ENCODE measurements around the gene LARGE2. TPM values are rescaled to one million over a fixed set of nuclear protein-coding genes. Genes with fewer than 3 reads are reported as not detected.

Gene LARGE2
- total RNA-seq, 1 experiment from 2014 or later = 67.6 TPM

DNA sequence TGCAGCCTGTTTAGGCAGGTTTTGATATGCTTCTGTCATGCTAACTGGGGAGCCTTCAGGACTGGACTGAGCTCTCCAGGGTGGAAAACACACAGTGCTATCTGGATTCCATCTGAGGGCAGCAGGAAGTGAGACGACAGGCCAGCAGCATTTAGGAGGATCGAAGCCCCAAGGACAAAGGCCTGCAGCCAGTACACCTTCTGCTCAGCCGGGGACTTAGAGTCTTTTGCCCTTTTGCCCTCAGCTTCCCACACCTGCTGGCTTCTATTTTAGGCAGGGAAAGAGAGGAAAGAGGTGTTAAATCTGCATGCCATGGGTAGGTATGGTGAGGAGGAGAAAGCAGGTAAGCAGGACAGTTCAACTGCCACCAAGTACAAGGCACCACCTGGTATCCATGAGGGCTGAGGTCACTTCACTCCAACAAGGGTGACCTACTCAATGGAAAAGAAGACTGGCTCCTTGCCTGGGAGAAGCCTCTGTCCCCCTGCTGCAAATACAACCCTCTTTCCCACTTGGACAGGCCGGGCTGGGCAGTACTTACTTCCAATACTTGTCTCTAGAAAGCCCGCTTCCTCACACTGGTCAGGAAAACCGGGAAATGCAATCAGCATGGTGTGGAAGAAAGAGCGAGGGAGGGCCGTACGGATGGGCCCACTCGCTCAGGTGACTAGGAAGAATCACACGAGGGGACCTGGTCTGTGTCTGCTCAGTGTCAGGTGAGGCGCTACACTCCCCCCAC, 12.3 kb downstream of the LARGE2 start:
- intact Hi-C loops (cut with micrococcal nuclease) = no loop called here
- DNase-seq (ENCODE audit: low read depth, low spot score) = no peak
- no peak overlapping the region for H2AFZ ChIP-seq (ENCODE audit: low read depth, low read length, poor library complexity, severe bottlenecking)
- H4K20me1 ChIP-seq (ENCODE audit: insufficient read depth) = no peaks in the 10 kb centered on the region
- no TSS peak for BruUV-seq (replicated peaks)
- H3K4me3 ChIP-seq (replicated peaks in 1 of 2; ENCODE audit: low read depth in 1 of 2, low read length in 2 of 2) = no peak overlapping the region
- H3K9me3 ChIP-seq (ENCODE audit: control insufficient read depth in 1 of 2, insufficient read depth in 1 of 2, low read depth in 1 of 2, low read length in 2 of 2) = no peaks in the 10 kb centered on the region
- H3K27me3 ChIP-seq (ENCODE audit: insufficient read depth, low read length) = no peaks in the 10 kb centered on the region
- ATAC-seq = no peak
- peaks cover 0 to 5% of the 10 kb centered on the region in 2 experiments; a peak in 3 of 4 replicates for H3K4me1 ChIP-seq (ENCODE audit: control insufficient read depth in 1 of 2, insufficient read depth in 2 of 2, low read length in 2 of 2)
- ChIA-PET RAD21 (ENCODE audit: low non-redundant PET in 1 of 2, low total read pairs in 2 of 2, uncharacterized antibody in 2 of 2, unreplicated experiment in 2 of 2) (no interaction called here), CTCF (no interaction called here), POLR2A (no interaction called here)
- no peak overlapping the region for H3K27ac ChIP-seq (ENCODE audit: low read depth, low read length)
- peaks cover 0 to 8% of the 10 kb centered on the region in 2 experiments; a peak in 2 of 4 replicates for H3K36me3 ChIP-seq (ENCODE audit: control insufficient read depth in 1 of 2, insufficient read depth in 2 of 2, low read length in 2 of 2)
- no peak for TF ChIP-seq YY1 (IDR thresholded peaks at IDR 0.05; ENCODE audit: extremely low read depth, insufficient replicate concordance, low read depth, low read length)
- TF ChIP-seq, protein P1, sequence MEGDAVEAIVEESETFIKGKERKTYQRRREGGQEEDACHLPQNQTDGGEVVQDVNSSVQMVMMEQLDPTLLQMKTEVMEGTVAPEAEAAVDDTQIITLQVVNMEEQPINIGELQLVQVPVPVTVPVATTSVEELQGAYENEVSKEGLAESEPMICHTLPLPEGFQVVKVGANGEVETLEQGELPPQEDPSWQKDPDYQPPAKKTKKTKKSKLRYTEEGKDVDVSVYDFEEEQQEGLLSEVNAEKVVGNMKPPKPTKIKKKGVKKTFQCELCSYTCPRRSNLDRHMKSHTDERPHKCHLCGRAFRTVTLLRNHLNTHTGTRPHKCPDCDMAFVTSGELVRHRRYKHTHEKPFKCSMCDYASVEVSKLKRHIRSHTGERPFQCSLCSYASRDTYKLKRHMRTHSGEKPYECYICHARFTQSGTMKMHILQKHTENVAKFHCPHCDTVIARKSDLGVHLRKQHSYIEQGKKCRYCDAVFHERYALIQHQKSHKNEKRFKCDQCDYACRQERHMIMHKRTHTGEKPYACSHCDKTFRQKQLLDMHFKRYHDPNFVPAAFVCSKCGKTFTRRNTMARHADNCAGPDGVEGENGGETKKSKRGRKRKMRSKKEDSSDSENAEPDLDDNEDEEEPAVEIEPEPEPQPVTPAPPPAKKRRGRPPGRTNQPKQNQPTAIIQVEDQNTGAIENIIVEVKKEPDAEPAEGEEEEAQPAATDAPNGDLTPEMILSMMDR (IDR thresholded peaks at IDR 0.05 in 2 of 3, conservative IDR thresholded peaks at IDR 0.05 in 1 of 3; ENCODE audit: borderline replicate concordance in 1 of 3, insufficient read depth in 1 of 3, low read depth in 2 of 3, low read length in 2 of 3) = no peak
- H3K4me2 ChIP-seq (ENCODE audit: low read length) = no peak overlapping the region
- H3K9ac ChIP-seq (ENCODE audit: low read length) = no peak overlapping the region
- no peaks in the 10 kb centered on the region for H3K9me2 ChIP-seq (ENCODE audit: insufficient read depth)
- H3K79me2 ChIP-seq (ENCODE audit: insufficient read depth, low read length) = no peaks in the 10 kb centered on the region

DNA sequence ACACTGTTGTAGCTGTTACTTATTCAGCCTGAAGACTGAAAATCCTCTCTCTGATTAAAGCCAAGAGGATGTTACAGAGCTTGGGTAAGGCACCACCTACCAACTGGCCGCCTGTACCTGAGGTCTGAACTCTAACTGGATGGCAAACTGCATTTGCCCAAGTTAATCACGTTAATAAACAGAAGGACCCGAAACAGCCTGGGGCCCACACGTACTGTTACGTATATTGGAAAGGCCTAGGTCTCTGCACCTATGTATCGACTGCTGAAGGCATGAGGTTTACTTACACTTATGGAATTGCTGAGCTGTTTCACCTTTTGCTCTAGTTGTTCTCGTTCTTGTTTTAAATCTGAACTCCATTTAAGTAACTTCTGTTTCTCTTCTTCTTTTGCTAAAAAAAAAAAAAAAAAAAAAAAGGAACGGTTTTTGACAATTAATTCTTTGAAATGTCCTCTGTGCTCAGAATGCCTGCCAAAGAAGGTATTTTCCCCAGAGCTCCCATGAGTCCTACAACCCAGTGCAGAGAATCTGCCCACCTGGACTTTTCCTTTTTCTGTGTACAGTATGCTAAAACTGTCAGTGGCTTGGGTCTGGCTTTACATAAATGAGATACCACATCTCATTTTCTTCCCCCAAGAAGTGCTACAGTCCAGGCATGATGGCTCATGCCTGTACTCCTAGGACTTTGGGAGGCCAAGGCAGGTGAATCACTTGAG, 13.1 kb downstream of the LARGE2 start:
- Histone ChIP-seq H3K9me2 (ENCODE audit: insufficient read depth) (no peaks in the 10 kb centered on the region), H3K36me3 (ENCODE audit: control insufficient read depth in 1 of 2, insufficient read depth in 2 of 2, low read length in 2 of 2) (peaks cover 0 to 8% of the 10 kb centered on the region in 2 experiments; a peak in 2 of 4 replicates), H3K9ac (ENCODE audit: low read length) (no peak overlapping the region), H3K27me3 (ENCODE audit: insufficient read depth, low read length) (no peaks in the 10 kb centered on the region), H3K4me1 (ENCODE audit: control insufficient read depth in 1 of 2, insufficient read depth in 2 of 2, low read length in 2 of 2) (no peaks in the 10 kb centered on the region), H3K4me2 (ENCODE audit: low read length) (no peak overlapping the region), H3K4me3 (replicated peaks in 1 of 2; ENCODE audit: low read depth in 1 of 2, low read length in 2 of 2) (no peak overlapping the region), H4K20me1 (ENCODE audit: insufficient read depth) (no peaks in the 10 kb centered on the region), H3K27ac (ENCODE audit: low read depth, low read length) (no peak overlapping the region), H3K79me2 (ENCODE audit: insufficient read depth, low read length) (no peaks in the 10 kb centered on the region), H3K9me3 (ENCODE audit: control insufficient read depth in 1 of 2, insufficient read depth in 1 of 2, low read depth in 1 of 2, low read length in 2 of 2) (no peaks in the 10 kb centered on the region), H2AFZ (ENCODE audit: low read depth, low read length, poor library complexity, severe bottlenecking) (no peak overlapping the region)
- ChIA-PET RAD21 (ENCODE audit: low non-redundant PET in 1 of 2, low total read pairs in 2 of 2, uncharacterized antibody in 2 of 2, unreplicated experiment in 2 of 2) (no interaction called here), CTCF (no interaction called here), POLR2A (no interaction called here)
- ATAC-seq (no peak), DNase-seq (ENCODE audit: low read depth, low spot score) (no peak)
- intact Hi-C loops (cut with micrococcal nuclease) = no loop called here
- BruUV-seq (replicated peaks) = no TSS peak
- TF ChIP-seq SP1 (IDR thresholded peaks at IDR 0.05; ENCODE audit: low read depth) (no peak), CEBPB (IDR thresholded peaks at IDR 0.05; ENCODE audit: low read depth) (no peak), MAX (IDR thresholded peaks at IDR 0.05) (no peak), CBX3 (IDR thresholded peaks at IDR 0.05; ENCODE audit: low read depth) (no peak), FOSL1 (IDR thresholded peaks at IDR 0.05; ENCODE audit: low read depth) (no peak), YY1 (IDR thresholded peaks at IDR 0.05; ENCODE audit: extremely low read depth, insufficient replicate concordance, low read depth, low read length) (no peak), SIN3A (IDR thresholded peaks at IDR 0.05; ENCODE audit: low read depth) (no peak), EZH2 (IDR thresholded peaks at IDR 0.05) (no peak), EGR1 (IDR thresholded peaks at IDR 0.05; ENCODE audit: low read depth) (no peak), TCF7L2 (IDR thresholded peaks at IDR 0.05; ENCODE audit: borderline replicate concordance, extremely low read depth, insufficient read depth, insufficient read length) (no peak), RAD21 (IDR thresholded peaks at IDR 0.05; ENCODE audit: low read depth) (no peak)
- TF ChIP-seq, protein P2, sequence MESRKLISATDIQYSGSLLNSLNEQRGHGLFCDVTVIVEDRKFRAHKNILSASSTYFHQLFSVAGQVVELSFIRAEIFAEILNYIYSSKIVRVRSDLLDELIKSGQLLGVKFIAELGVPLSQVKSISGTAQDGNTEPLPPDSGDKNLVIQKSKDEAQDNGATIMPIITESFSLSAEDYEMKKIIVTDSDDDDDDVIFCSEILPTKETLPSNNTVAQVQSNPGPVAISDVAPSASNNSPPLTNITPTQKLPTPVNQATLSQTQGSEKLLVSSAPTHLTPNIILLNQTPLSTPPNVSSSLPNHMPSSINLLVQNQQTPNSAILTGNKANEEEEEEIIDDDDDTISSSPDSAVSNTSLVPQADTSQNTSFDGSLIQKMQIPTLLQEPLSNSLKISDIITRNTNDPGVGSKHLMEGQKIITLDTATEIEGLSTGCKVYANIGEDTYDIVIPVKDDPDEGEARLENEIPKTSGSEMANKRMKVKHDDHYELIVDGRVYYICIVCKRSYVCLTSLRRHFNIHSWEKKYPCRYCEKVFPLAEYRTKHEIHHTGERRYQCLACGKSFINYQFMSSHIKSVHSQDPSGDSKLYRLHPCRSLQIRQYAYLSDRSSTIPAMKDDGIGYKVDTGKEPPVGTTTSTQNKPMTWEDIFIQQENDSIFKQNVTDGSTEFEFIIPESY (IDR thresholded peaks at IDR 0.05; ENCODE audit: extremely low read depth, insufficient replicate concordance, low read length) = no peak
- TF ChIP-seq, protein P3, sequence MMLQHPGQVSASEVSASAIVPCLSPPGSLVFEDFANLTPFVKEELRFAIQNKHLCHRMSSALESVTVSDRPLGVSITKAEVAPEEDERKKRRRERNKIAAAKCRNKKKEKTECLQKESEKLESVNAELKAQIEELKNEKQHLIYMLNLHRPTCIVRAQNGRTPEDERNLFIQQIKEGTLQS (IDR thresholded peaks at IDR 0.05) = no peak

Measured in HCT116 (cell line).